ENCODE data around the gene LRRC74A.
A peak's percentile ranks its signal among the peaks of the same experiment; 100 is the strongest.

Gene LRRC74A

DNA sequence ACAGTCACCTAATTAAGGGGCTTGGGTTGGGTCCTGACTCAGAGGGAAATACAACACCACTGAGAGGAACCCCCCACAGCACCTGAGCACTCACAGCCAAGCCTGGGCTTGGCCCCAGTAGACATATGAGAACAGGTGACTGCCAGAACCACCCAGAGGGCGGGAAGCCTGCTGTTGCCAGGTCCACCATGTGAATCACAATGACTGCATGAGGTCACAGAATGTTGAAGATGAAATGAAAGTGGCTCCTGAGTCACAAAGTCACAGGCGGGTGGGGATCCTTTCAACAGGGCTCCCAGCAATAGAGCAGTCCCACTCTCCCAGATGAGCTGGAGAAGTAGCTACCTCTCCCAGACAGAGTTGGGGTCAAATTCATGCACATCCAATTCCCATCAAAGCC is at the start of gene LRRC74A:
LRRC74A (plus strand) TSS at position 287 of the 400 bp plus-strand sequence. CDS start 290 bp downstream, outside the sequence.
- DNase-seq = no peak

GRCh38 chr14:76776428-76777251 is 49.6 kb upstream of the LRRC74A start:
- no peak for DNase-seq

DNA sequence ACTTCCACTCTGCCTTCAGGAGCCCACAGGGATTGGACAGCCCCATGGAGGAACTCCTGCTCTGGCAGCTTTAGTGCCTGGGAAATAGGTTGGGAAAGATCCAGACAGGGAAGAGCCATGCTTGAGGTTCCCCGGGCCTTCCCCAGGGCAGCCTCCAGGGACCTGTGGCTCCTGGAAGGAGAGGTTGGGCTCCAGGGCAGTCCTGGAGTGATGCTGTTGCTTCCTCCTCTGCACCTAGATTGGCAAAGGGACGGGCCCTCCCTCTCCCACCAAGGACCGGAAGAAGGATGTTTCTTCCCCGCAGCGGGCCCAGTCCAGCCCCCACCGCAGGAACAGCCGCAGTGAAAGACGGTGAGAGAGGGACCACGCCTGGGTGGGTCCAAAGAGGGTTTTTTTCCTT is 48.5 kb upstream of the LRRC74A start:
- DNase-seq = no peak

GRCh38 chr14:76778546-76779215 is 47.5 kb upstream of the LRRC74A start:
- no peak for DNase-seq

GRCh38 chr14:76779221-76780057 is 46.8 kb upstream of the LRRC74A start:
- DNase-seq = no peak

- DNase-seq = no peak
These were observed 46.2 kb upstream of the LRRC74A start for GRCh38 chr14:76780058-76780345.

DNA sequence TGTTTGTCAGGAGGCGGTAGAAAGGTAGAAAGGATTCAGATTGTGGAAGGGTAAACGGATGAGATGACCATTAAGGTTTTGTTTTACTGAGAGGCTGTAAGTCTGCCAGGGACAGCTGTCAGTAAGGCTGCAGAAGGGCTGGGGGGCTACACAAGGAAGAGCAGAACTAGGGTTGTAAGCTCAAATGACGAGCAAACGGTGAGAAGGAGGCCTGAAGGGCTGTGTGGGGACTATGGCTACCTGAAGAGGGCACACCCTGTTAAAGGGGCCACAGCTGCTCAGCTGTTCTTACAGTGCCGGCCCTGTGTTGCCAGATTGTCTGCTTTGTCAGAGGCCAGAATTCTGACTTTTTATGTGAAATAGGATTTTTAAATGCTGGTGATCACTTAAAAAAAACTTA is 45.8 kb upstream of the LRRC74A start:
- no peak for DNase-seq

GRCh38 chr14:76780875-76781647 is 45.1 kb upstream of the LRRC74A start:
- DNase-seq = no peak

- no peak for DNase-seq
These were observed 44.6 kb upstream of the LRRC74A start for GRCh38 chr14:76781648-76782051.

DNA sequence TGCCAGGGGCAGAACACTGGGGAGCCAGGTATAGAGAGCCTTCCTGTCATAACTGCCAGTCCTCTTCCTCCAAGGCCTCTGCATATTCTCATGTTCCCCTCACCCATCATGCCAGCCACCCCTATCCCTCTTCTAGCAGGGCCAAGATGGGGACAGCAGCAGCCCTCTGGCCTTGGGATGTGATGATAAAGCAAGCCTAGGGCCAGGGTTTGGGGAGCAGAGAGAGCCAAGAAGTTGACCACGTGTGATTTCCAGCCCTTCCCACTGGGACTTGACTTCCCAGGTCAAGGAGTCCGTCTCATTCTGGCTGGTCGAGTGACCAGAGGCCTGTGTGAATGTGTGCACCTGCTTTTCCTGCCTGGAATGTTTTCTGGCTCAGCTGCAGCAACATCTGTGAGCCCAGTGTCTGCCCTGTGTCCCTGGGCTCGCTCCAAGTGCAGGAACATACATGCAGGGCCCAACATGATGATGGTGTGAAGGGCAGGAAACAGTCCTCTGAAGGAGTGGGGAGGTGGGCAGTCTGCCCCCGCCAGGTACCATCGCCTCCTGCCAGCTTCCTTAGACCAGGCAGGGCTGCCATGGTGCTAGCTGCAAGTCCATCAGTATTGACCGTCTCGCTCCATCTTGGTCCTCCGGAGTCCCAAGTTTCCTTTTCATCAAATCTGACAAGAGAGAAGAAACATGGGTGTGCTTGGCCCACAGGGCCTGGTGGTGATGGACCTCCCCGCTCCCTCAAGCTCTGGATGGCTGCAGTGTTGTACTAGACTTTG is 43.9 kb upstream of the LRRC74A start:
- DNase-seq = no peak

DNA sequence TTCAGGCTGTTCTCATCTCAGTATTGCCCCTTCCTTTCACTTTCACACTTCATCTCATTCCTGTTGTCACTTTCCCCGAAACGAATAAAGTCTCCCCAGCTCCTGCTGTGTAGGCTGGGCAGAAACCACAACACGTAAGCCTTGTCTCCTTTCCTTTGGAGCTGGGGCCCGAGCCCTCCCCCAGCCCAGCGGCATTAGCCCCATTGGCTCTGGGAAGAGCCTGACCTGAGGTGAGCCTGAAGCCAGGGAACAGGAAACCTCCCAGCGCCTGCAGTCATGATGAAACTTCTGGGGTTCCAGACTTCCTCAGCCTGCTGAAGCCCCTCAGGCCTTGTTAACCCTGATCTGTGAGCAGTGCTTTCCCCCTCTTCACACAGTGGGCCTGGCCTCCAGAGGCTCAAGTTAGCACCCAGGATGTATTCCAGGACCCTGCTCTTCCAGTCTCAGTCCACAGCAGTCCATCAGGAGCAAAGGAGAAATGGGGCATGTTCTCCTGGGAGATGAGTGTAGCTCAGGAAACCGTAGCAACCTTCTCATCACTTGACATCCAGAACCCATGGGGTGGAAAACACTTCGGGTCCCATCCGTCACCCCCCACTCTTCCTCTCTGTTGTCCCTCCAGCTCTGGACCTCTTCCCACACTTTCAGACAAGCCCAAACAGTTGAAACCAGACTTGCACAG is 43.2 kb upstream of the LRRC74A start:
- DNase-seq = no peak

- no peak for DNase-seq
These were observed 41.8 kb upstream of the LRRC74A start for GRCh38 chr14:76784266-76784874.

DNA sequence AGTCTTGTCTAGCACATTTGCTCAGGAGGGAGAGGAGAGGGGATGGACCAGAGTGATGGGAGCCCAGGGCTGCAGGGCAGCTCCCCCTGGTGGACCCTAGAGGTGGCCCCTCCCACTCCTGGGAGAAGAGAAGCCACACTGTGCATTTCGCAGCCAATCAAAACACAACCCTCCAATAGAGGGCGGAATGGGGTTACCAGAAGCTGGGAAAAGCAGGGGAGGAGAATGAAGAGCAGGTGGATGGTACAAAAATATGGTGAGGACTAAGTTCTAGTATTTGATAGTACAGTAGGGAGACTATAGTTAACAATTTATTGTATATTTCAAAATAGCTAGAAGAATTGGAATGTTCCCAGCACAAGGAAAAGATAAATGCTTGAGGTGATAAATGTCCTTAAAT is 41.3 kb upstream of the LRRC74A start:
- DNase-seq = peak; percentile 71 to 74

GRCh38 chr14:76786601-76787000 is 39.6 kb upstream of the LRRC74A start:
- DNase-seq = no peak

- DNase-seq = no peak
These were observed 33.8 kb upstream of the LRRC74A start for GRCh38 chr14:76792422-76792821.

DNA sequence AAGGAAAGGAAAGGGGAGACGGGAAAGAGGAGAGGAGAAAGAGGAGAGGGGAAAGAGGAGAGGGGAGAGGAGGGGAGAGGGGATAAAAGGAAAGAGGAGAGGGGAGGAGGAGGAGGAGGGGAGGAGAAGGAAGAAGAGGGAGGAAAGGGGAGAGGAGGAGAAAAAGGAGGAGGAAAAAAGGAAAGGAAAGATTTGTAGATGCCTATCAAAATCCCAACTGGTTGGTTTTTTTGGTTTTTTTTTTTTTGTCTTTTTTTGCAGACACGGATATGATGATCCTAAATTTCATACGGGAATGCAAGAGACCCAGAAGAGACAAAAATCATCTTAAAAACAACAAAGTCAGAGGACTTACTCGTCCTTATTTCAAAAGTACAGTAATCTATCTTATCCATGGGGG is 32.9 kb upstream of the LRRC74A start:
- DNase-seq = no peak

DNA sequence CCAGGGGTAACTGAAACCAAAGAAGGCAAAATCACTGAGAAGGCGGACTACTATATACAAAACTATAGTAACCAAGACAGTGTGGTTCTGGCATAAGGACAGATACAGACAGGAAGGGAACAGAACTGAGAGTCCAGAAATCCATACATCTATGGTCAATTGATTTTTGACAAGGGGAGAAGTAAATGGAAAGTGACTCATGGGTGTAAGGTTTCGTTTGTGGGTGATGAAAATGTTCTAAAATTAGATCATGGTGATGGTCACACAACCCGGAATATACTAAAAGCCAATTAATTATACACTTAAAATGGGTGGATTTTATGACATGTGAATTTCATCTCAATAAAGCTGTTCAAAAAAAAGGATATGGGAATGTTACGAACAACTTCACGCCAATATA is 32.3 kb upstream of the LRRC74A start:
- no peak for DNase-seq

DNA sequence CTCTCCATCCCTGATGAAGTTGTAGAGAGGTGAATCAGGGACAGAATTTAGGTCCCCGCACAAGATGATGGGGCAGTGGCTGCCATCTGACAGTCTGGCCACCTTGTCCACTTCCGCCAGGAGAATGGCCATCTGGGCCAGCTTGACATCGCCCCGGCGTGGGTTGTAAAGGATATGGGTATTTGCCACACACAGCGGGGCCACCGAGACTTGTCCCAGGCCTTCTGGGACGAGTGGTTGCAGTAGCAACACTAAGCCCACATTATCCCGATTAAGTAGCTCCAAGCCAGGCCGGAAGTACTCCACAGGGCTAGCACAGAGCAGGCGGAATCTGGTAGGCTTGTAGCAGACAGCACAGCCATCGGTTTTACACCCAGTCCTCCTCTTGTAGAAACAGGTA is 19.8 kb upstream of the LRRC74A start:
- no peak for DNase-seq

DNA sequence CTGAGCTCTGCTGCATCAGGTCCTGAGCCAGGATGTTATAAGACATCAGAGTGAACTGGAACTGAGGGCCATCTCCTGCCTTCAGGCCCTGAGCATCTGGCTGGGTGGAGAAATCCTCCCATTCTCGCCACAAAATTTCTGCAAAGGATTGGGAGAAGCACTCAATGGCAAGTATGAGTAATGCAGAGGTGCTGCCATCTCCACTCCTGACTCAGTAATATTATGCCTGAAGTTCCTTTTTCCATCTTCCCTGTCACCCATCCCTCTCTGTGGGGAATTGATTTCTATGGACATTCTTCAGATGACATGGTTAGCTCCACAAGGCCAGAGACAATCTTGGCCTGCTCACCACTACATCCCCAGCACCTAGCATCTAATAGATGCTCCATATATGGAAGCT is 18.2 kb upstream of the LRRC74A start:
- DNase-seq = no peak

DNA sequence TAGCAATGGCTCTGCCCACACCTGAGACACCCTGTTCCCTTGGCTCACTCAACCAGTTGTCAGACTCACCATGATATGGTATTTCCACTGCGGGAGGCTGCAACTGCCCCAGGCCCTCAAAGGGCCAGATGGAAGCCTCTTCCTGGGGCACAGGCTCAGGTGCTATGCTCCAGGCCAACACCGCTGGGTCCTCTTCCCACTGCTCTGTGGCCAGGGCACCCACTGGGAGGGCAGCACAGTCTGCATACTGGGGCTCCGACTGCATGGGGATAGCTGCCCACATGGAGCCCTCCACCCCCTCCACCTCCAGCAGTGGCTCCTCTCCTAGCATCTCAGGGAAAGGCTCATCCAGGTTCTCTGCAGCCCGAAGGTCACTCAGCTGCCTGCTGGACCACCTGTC is 17.2 kb upstream of the LRRC74A start:
- DNase-seq = no peak

GRCh38 chr14:76810525-76810924 is 15.7 kb upstream of the LRRC74A start:
- no peak for DNase-seq

Measured in CD4-positive, alpha-beta T cell treated with Interleukin-1 beta for 1 hour (primary cell).